Esophagus muscularis mucosa (tissue), 3 donors: Measurements from ENCODE around the gene PLA1A.

Experiments
- POLR2A ChIP-seq: fragments of 450-650 bp; IDR thresholded peaks from one replicate; pipeline ENCODE4 v1.6.1; 2017; ENCODE audit warnings: antibody characterized with exemption, moderate library complexity, mild to moderate bottlenecking, low read depth
- POLR2AphosphoS5 ChIP-seq, 2 donors: sonication (generic); formaldehyde crosslinking; IDR thresholded peaks; one replicate each; pipeline ENCODE4 v1.6.1; 2017; ENCODE audit warnings: antibody characterized with exemption in 2 of 2
- TF ChIP-seq, protein P1 (sequence below), 3 experiments: fragments of 200-600 bp in 2 of 3; fragments of 450-650 bp in 1 of 3; sonication (generic) in 2 of 3; IDR thresholded peaks; one replicate each; pipeline ENCODE4 v1.5.1; 2017 to 2019; ENCODE audit warnings: antibody characterized with exemption in 3 of 3, mild to moderate bottlenecking in 2 of 3, moderate library complexity in 1 of 3

DNA sequence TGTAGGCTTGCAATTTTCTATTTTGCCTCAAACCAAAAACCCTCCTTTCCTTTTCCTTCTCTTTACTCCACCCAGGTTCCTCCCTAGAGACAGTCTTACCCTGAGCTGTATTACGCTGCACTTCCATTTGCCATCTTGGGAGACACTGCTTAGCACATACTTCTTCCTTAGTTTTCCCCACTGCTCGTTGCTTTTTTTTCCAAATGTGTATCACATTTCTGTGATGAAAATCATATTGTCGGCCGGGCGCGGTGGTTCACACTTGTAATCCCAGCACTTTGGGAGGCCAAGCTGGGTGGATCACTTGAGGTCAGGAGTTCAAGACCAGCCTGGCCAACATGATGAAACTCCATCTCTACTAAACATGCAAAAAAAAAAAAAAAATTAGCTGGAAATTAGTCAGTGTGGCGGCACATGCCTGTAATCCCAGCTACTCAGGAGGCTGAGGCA is 33.2 kb downstream of the PLA1A start:
- TF ChIP-seq POLR2A, result no peak
- TF ChIP-seq, protein P1, sequence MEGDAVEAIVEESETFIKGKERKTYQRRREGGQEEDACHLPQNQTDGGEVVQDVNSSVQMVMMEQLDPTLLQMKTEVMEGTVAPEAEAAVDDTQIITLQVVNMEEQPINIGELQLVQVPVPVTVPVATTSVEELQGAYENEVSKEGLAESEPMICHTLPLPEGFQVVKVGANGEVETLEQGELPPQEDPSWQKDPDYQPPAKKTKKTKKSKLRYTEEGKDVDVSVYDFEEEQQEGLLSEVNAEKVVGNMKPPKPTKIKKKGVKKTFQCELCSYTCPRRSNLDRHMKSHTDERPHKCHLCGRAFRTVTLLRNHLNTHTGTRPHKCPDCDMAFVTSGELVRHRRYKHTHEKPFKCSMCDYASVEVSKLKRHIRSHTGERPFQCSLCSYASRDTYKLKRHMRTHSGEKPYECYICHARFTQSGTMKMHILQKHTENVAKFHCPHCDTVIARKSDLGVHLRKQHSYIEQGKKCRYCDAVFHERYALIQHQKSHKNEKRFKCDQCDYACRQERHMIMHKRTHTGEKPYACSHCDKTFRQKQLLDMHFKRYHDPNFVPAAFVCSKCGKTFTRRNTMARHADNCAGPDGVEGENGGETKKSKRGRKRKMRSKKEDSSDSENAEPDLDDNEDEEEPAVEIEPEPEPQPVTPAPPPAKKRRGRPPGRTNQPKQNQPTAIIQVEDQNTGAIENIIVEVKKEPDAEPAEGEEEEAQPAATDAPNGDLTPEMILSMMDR (IDR thresholded peaks at IDR 0.05), result no peak
- TF ChIP-seq POLR2AphosphoS5 (IDR thresholded peaks at IDR 0.05), result no peak
